GM23338 (cell line): Measurements from ENCODE around the gene PARVG.

Experiments
- CTCF ChIP-seq, 2 experiments: fragments of 200-600 bp in 1 of 2; sonication (generic) in 1 of 2; conservative IDR thresholded peaks; 2 replicates each; pipeline versions ENCODE4 v1.5.1 to v1.6.1; 2016 to 2017; ENCODE audit warnings: antibody characterized with exemption in 2 of 2, low read depth in 2 of 2, mild to moderate bottlenecking in 2 of 2, moderate library complexity in 1 of 2
- EZH2 ChIP-seq: fragments of 200-600 bp; sonication (generic); IDR thresholded peaks from one replicate; pipeline ENCODE4 v1.8.0; 2017; ENCODE audit warnings: antibody characterized with exemption, mild to moderate bottlenecking, low read depth; ENCODE audit not compliant: unreplicated experiment
- EZH2phosphoT487 ChIP-seq: fragments of 200-600 bp; sonication (generic); IDR thresholded peaks from one replicate; pipeline ENCODE4 v1.8.1; 2018; ENCODE audit warnings: antibody characterized with exemption; ENCODE audit not compliant: unreplicated experiment
- JUNB ChIP-seq: IDR thresholded peaks from one replicate; pipeline ENCODE4 v1.6.1; 2016; ENCODE audit warnings: antibody characterized with exemption; ENCODE audit not compliant: unreplicated experiment
- POLR2AphosphoS5 ChIP-seq: IDR thresholded peaks from 2 replicates; pipeline ENCODE4 v1.6.1; 2016; ENCODE audit warnings: antibody characterized with exemption, low read depth
- REST ChIP-seq: IDR thresholded peaks from one replicate; pipeline ENCODE4 v1.6.1; 2018; ENCODE audit warnings: antibody characterized with exemption; ENCODE audit not compliant: unreplicated experiment
- ZNF331 ChIP-seq: fragments of 250-450 bp; sonication (Bioruptor Pico); IDR thresholded peaks from 2 replicates; pipeline ENCODE4 v1.5.0; 2020; ENCODE audit warnings: low read depth, mild to moderate bottlenecking, moderate library complexity

GRCh38 chr22:44154436-44154942, 26.2 kb upstream of the PARVG start:
- TF ChIP-seq CTCF (conservative IDR thresholded peaks at IDR 0.05; ENCODE audit: low read depth in 2 of 2) (no peak), POLR2AphosphoS5 (no peak), EZH2phosphoT487 (no peak), REST (no peak), JUNB (no peak), EZH2 (no peak), ZNF331 (CRISPR knock-in tag) (no peak)
